HepG2 (cell line): Measurements from ENCODE around the gene SCFD1. TPM values are rescaled to one million over a fixed set of nuclear protein-coding genes. Genes with fewer than 3 reads are reported as not detected.

Source experiments
- ATAC-seq: fragments of 200-7000 bp; cut with Tn5 transposase; 3 replicates; pipeline ENCODE4 v1.9.1; 2020; ENCODE audit warnings: mild to moderate bottlenecking, moderate library complexity
- BruUV-seq: library from RNA; stranded (reverse); fragments of 400-500 nt; replicated peaks from 2 replicates; lab custom pipeline; 2021; lab: Mats Ljungman, UMichigan
- CTCF ChIA-PET: fragments of 300-600 bp; formaldehyde crosslinking; extraction: SDS; loops from one replicate; lab custom pipeline; 2021; ENCODE audit warnings: low total read pairs, inconsistent platforms, low intra/inter-chr PET ratio; lab: Yijun Ruan, JAX
- POLR2A ChIA-PET: fragments of 350-600 bp; sonication (Branson Sonifier 250); formaldehyde crosslinking; loops from one replicate; lab custom pipeline; 2020; ENCODE audit warnings: antibody characterized with exemption, inconsistent platforms; lab: Yijun Ruan, JAX
- DNase-seq: peaks from one replicate; pipeline ENCODE4 v3.0.0-alpha.2; 2015; ENCODE audit warnings: low spot score
- FAIRE-seq: peaks from 3 replicates; lab custom pipeline; 2011; peaks lifted over from hg19 to GRCh38; lab: Jason Lieb, UNC
- H2AFZ ChIP-seq: one replicate; pipeline ENCODE4 v1.6.1; 2011; ENCODE audit warnings: low read length, inconsistent platforms
- H3K27ac ChIP-seq: fragments of 300-600 bp; 3 replicates; pipeline ENCODE4 v1.8.0; 2011; ENCODE audit warnings: mixed run types, mild to moderate bottlenecking, mixed read lengths, low read length, inconsistent platforms; ENCODE audit not compliant: insufficient read depth; ENCODE audit errors: extremely low read length
- H3K27me3 ChIP-seq, 2 experiments: fragments of 200-600 bp in 1 of 2; 2 replicates in 1 of 2; 3 replicates in 1 of 2; pipeline versions ENCODE4 v1.6.0 to v1.8.0; 2011; ENCODE audit warnings: low read length in 2 of 2, mild to moderate bottlenecking in 2 of 2, moderate library complexity in 2 of 2, inconsistent platforms in 1 of 2; ENCODE audit not compliant: insufficient read depth in 2 of 2, control insufficient read depth in 1 of 2
- H3K36me3 ChIP-seq, 2 experiments: fragments of 200-600 bp in 1 of 2; replicated peaks in 1 of 2; 2 replicates in 1 of 2; 3 replicates in 1 of 2; pipeline versions ENCODE4 v1.5.1 to v1.8.0; 2011; ENCODE audit warnings: low read length in 2 of 2, inconsistent platforms in 1 of 2; ENCODE audit not compliant: insufficient read depth in 2 of 2, control insufficient read depth in 1 of 2
- H3K4me1 ChIP-seq: 2 replicates; pipeline ENCODE4 v1.5.1; 2012; ENCODE audit warnings: low read length, inconsistent platforms; ENCODE audit not compliant: insufficient read depth
- H3K4me2 ChIP-seq: 2 replicates; pipeline ENCODE4 v1.6.0; 2011; ENCODE audit warnings: low read depth, low read length, inconsistent platforms
- H3K4me3 ChIP-seq, 3 experiments: fragments of 200-600 bp in 1 of 3; sonication (generic), shearing (Covaris generic) in 1 of 3; replicated peaks in 1 of 3; 2 replicates each; pipeline ENCODE4 v1.5.1; 2011 to 2016; ENCODE audit warnings: low read length in 3 of 3, inconsistent platforms in 2 of 3, low read depth in 2 of 3, mild to moderate bottlenecking in 2 of 3, control low read depth in 1 of 3, mixed read lengths in 1 of 3; ENCODE audit not compliant: insufficient read depth in 1 of 3
- H3K79me2 ChIP-seq: one replicate; pipeline ENCODE4 v1.6.1; 2011; ENCODE audit warnings: low read length, inconsistent platforms; ENCODE audit not compliant: insufficient read depth
- H3K9ac ChIP-seq: 2 replicates; pipeline ENCODE4 v1.6.0; 2011; ENCODE audit warnings: mild to moderate bottlenecking, low read depth, low read length, inconsistent platforms; ENCODE audit not compliant: insufficient read depth
- H3K9me3 ChIP-seq: 2 replicates; pipeline ENCODE4 v1.5.1; 2012; ENCODE audit warnings: mild to moderate bottlenecking, low read length
- H4K20me1 ChIP-seq: 2 replicates; pipeline ENCODE4 v1.6.0; 2011; ENCODE audit warnings: inconsistent platforms, mild to moderate bottlenecking, low read length, moderate library complexity; ENCODE audit not compliant: insufficient read depth
- ELF4 ChIP-seq: sonication (generic); formaldehyde crosslinking; IDR thresholded peaks from 2 replicates; pipeline ENCODE4 v1.5.0; 2020; ENCODE audit warnings: missing genetic modification reagents, mild to moderate bottlenecking, moderate library complexity, borderline replicate concordance
- FOXC1 ChIP-seq: sonication (generic); formaldehyde crosslinking; IDR thresholded peaks from 2 replicates; pipeline ENCODE4 v1.8.0; 2022; ENCODE audit warnings: mild to moderate bottlenecking, missing genetic modification reagents, borderline replicate concordance
- GABPB1 ChIP-seq: IDR thresholded peaks from 2 replicates; pipeline ENCODE4 v1.6.1; 2016; ENCODE audit warnings: mild to moderate bottlenecking, missing genetic modification reagents, moderate library complexity, missing compliant biosample characterization
- JUN ChIP-seq: sonication (generic); formaldehyde crosslinking; IDR thresholded peaks from 2 replicates; pipeline ENCODE4 v1.4.0; 2020; ENCODE audit warnings: mild to moderate bottlenecking, missing genetic modification reagents
- POLR2AphosphoS2 ChIP-seq: IDR thresholded peaks from 2 replicates; pipeline ENCODE4 v1.6.1; 2011; ENCODE audit warnings: low read depth, low read length, improper control_type of control experiment
- SNAI1 ChIP-seq: sonication (generic); formaldehyde crosslinking; IDR thresholded peaks from 2 replicates; pipeline ENCODE4 v1.5.0; 2020; ENCODE audit warnings: mild to moderate bottlenecking, missing genetic modification reagents, borderline replicate concordance
- STAG1 ChIP-seq: sonication (generic); formaldehyde crosslinking; IDR thresholded peaks from 2 replicates; pipeline ENCODE4 v1.4.0; 2020; ENCODE audit warnings: missing genetic modification reagents
- TBP ChIP-seq: sonication (generic); formaldehyde crosslinking; IDR thresholded peaks from 2 replicates; pipeline ENCODE4 v1.5.0; 2020; ENCODE audit warnings: missing genetic modification reagents
- TEF ChIP-seq: sonication (generic); formaldehyde crosslinking; IDR thresholded peaks from 2 replicates; pipeline ENCODE4 v1.5.0; 2020; ENCODE audit warnings: missing genetic modification reagents
- TP53 ChIP-seq: sonication (generic); formaldehyde crosslinking; conservative IDR thresholded peaks from 2 replicates; pipeline ENCODE4 v1.4.0; 2020; ENCODE audit warnings: missing genetic modification reagents
- ZNF629 ChIP-seq: sonication (generic); formaldehyde crosslinking; conservative IDR thresholded peaks from 2 replicates; pipeline ENCODE4 v1.5.0; 2020; ENCODE audit warnings: missing genetic modification reagents
- WGBS: methylation state at CpG from one replicate; pipeline ENCODE4 v1.1.6; 2017; ENCODE audit warnings: low lambda C conversion rate; 5-methylcytosine and 5-hydroxymethylcytosine counted together
- in situ Hi-C: cut with HindIII; loops from 2 replicates; pipeline ENCODE4 v1.10.0; 2017; ENCODE audit warnings: low pct_unique_long_range_greater_than_20kb; ENCODE audit not compliant: extremely low pct_ligation_motif_present
- intact Hi-C: fragments of 100-400 bp; cut with micrococcal nuclease; formaldehyde crosslinking; loops from one replicate; pipeline ENCODE4 v1.10.0; 2022; ENCODE audit not compliant: unreplicated experiment
- polyA plus RNA-seq, 8 experiments: library from polyadenylated mRNA; depleted of rRNA in 3 of 8; stranded (reverse) in 7 of 8; unstranded in 1 of 8; fragments of >200 nt; fragmentation: Illumina TruSeq in 4 of 8; extraction: Trizol in 4 of 8; gene quantifications; 2 replicates each; pipeline versions ENCODE4 v1.2.1 to v1.2.3, GENCODE V29; 2011 to 2016; ENCODE audit warnings: low read depth in 4 of 8, missing spikeins in 1 of 8, mixed read lengths in 1 of 8; ENCODE audit not compliant: insufficient read depth in 1 of 8
- total RNA-seq, 5 experiments: library from RNA; depleted of rRNA; stranded (reverse); fragments of >200 nt; fragmentation: Illumina TruSeq; extraction: Trizol; gene quantifications; 2 replicates each; pipeline ENCODE4 v1.2.3, GENCODE V29; 2016; ENCODE audit warnings: low read depth in 1 of 5
- TF ChIP-seq, protein P1 (sequence below): sonication (generic); formaldehyde crosslinking; IDR thresholded peaks from 2 replicates; pipeline ENCODE4 v1.5.0; 2020; ENCODE audit warnings: mild to moderate bottlenecking, missing genetic modification reagents, moderate library complexity
- TF ChIP-seq, protein P2 (sequence below): IDR thresholded peaks from 2 replicates; pipeline ENCODE4 v1.6.1; 2016; ENCODE audit warnings: mild to moderate bottlenecking

The SCFD1 gene
- total and polyA plus RNA-seq, 2 of the 13 experiments (the other 11 are each of a cell fraction or from before 2014, with no cell fraction given), result 235 to 256 TPM

DNA sequence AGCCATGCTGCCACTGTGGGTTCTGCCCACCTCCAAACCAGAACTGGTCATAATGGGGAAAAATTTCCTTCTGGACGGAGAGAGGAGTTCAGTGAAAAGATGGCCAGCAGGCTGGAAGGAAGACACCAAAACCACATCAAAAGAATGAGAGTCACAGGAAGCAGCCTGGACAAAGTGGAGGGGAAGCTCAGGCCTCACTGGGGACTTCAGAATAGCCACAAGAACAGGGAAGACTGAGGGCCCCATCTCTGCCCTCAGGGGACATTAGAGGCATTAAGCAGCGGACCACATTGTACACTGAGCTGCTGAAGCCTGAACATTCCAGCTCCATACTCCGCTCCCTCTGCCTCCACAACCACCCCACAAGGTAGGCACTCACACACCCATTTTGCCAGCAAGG lies 132.7 kb downstream of the SCFD1 start:
- no peak for FAIRE-seq

DNA sequence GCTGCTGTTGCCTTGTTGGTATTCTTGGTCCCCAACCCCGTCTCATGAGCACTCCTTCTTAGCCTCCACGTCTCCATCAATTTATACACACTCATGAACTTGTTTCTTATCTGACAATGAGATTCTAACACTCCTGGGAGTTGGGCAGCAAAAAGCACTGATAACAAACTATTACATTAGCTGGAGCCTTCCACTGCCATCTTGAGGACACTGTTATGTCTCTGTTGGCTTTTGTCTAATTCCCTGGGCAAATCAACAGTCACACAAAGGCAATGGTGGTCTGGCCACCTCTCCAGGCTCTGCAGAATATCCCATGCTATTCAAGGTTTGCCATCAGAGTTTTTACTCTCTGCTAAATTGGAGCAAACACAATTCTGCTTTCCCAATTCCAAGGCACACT lies 134.5 kb downstream of the SCFD1 start:
- Histone ChIP-seq H3K27ac (no peak overlapping the region), H3K4me1 (peaks cover 7% of the 10 kb centered on the region), H3K9ac (no peak overlapping the region), H3K36me3 (no peaks in the 10 kb centered on the region), H2AFZ (no peak overlapping the region), H3K79me2 (no peaks in the 10 kb centered on the region), H3K4me3 (no peak overlapping the region), H3K4me2 (no peak overlapping the region), H4K20me1 (no peaks in the 10 kb centered on the region), H3K27me3 (peaks cover 0 to 18% of the 10 kb centered on the region in 2 experiments; a peak in 2 of 5 replicates), H3K9me3 (no peaks in the 10 kb centered on the region)
- BruUV-seq, result no TSS peak
- DNase-seq, result no peak
- under 1% methylated on average over 2 of the region's 2 CpGs for WGBS
- ChIA-PET POLR2A (no interaction called here), CTCF (no interaction called here)
- intact Hi-C loops (no loop called here), in situ Hi-C loops (no loop called here)
- FAIRE-seq, result no peak
- ATAC-seq, result peak; percentile 28; the same call in 2 of the 3 replicates
- TF ChIP-seq FOXC1 (CRISPR knock-in tag), result no peak
- peak; percentile 21 for TF ChIP-seq STAG1 (CRISPR knock-in tag)
- no peak for TF ChIP-seq TP53 (CRISPR knock-in tag)
- no peak for TF ChIP-seq ZNF629
- TF ChIP-seq, protein P1, sequence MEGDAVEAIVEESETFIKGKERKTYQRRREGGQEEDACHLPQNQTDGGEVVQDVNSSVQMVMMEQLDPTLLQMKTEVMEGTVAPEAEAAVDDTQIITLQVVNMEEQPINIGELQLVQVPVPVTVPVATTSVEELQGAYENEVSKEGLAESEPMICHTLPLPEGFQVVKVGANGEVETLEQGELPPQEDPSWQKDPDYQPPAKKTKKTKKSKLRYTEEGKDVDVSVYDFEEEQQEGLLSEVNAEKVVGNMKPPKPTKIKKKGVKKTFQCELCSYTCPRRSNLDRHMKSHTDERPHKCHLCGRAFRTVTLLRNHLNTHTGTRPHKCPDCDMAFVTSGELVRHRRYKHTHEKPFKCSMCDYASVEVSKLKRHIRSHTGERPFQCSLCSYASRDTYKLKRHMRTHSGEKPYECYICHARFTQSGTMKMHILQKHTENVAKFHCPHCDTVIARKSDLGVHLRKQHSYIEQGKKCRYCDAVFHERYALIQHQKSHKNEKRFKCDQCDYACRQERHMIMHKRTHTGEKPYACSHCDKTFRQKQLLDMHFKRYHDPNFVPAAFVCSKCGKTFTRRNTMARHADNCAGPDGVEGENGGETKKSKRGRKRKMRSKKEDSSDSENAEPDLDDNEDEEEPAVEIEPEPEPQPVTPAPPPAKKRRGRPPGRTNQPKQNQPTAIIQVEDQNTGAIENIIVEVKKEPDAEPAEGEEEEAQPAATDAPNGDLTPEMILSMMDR, result peak; percentile 25
- no peak for TF ChIP-seq POLR2AphosphoS2
- TF ChIP-seq TBP (CRISPR knock-in tag), result no peak
- no peak for TF ChIP-seq TEF
- TF ChIP-seq, protein P2, sequence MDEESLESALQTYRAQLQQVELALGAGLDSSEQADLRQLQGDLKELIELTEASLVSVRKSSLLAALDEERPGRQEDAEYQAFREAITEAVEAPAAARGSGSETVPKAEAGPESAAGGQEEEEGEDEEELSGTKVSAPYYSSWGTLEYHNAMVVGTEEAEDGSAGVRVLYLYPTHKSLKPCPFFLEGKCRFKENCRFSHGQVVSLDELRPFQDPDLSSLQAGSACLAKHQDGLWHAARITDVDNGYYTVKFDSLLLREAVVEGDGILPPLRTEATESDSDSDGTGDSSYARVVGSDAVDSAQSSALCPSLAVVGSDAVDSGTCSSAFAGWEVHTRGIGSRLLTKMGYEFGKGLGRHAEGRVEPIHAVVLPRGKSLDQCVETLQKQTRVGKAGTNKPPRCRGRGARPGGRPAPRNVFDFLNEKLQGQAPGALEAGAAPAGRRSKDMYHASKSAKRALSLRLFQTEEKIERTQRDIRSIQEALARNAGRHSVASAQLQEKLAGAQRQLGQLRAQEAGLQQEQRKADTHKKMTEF (CRISPR knock-in tag), result no peak
- no peak for TF ChIP-seq GABPB1 (CRISPR knock-in tag)

More for the DNA sequence above, 132.7 kb downstream of the SCFD1 start:
- WGBS, result 47% methylated on average over 3 of the region's 3 CpGs
- Histone ChIP-seq H3K4me1 (peaks cover 10% of the 10 kb centered on the region), H2AFZ (no peak overlapping the region), H3K9me3 (no peaks in the 10 kb centered on the region), H3K9ac (no peak overlapping the region), H3K27ac (no peak overlapping the region), H3K4me3 (no peak overlapping the region), H3K27me3 (peaks cover 0 to 21% of the 10 kb centered on the region in 2 experiments; a peak in 2 of 5 replicates), H3K36me3 (no peaks in the 10 kb centered on the region), H3K79me2 (no peaks in the 10 kb centered on the region), H3K4me2 (no peak overlapping the region), H4K20me1 (no peaks in the 10 kb centered on the region)
- no peak for ATAC-seq
- intact Hi-C loops, result no loop called here
- in situ Hi-C loops, result no loop called here
- no TSS peak for BruUV-seq
- POLR2A ChIA-PET, result no interaction called here
- CTCF ChIA-PET, result no interaction called here
- no peak for DNase-seq
- TF ChIP-seq ELF4 (CRISPR knock-in tag), result no peak
- TF ChIP-seq SNAI1, result no peak
- no peak for TF ChIP-seq JUN
